OCI-LY3 (cell line): ENCODE data around the gene PTDSS2.

Experiments used
- CTCF ChIP-seq: fragments of 200-600, 300-600 bp; sonication (generic); IDR thresholded peaks from 2 replicates; pipeline ENCODE4 v1.5.1; 2014; ENCODE audit warnings: antibody characterized with exemption, low read length, low read depth
- EZH2phosphoT487 ChIP-seq: fragments of 200-600 bp; shearing (Covaris generic); IDR thresholded peaks from 2 replicates; pipeline ENCODE4 v1.6.1; 2018; ENCODE audit warnings: antibody characterized with exemption, mixed run types, low read depth

DNA sequence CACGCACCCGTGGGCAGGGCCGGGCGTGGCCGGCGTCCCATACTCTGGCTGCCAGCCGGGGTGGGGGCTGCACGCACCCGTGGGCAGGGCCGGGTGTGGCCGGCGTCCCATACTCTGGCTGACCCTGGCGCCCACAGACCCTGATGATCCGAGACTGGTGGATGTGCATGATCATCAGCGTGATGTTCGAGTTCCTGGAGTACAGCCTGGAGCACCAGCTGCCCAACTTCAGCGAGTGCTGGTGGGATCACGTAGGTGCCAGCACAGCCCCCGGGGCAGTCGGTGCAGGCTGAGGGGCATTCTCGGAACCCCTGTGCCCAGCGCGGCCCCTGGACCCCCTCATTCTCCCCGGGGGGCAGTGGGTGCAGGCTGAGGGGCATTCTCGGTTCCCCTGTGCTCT is 38.0 kb downstream of the PTDSS2 start:
- TF ChIP-seq CTCF = no peak
- no peak for TF ChIP-seq EZH2phosphoT487
